CD4-positive, alpha-beta T cell treated with Interleukin-21 for 1 hour (primary cell): ENCODE data around the gene SLC7A6.

Experiments used
- DNase-seq: peaks from one replicate; pipeline ENCODE4 v3.0.0-alpha.2; 2020

Gene SLC7A6

GRCh38 chr16:68348639-68349445 is 84.5 kb downstream of the SLC7A6 start:
- no peak for DNase-seq

GRCh38 chr16:68349838-68350410 is 85.6 kb downstream of the SLC7A6 start:
- no peak for DNase-seq

- no peak for DNase-seq
Measured at GRCh38 chr16:68350813-68351350, 86.6 kb downstream of the SLC7A6 start.
